ENCODE measurements around the gene WFIKKN2. TPM values are rescaled to one million over a fixed set of nuclear protein-coding genes. Genes with fewer than 3 reads are reported as not detected.

WFIKKN2 gene
- total RNA-seq, 1 donor from 2014 or later = not detected

GRCh38 chr17:50813583-50813982, 21.8 kb upstream of the WFIKKN2 start:
- ATAC-seq = no peak

DNA sequence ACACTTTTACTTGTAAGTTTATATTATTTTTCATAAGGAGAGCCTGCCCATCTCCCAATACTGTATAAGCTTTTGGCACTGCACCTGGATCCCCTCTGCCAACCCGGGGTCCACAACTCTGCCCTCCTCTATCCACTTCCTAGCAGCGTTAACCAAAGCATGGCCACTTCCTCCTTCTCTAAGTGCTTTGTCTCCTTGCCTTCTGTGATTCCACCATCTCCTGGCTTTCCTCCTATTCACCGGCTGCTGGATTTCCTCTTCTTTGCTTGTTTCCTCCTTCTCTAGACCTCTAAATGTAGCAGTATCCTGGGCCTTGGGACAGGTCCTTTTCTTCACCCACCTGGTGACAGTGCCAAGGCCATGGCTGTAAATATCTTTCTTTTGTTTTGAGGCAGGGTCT, 20.0 kb upstream of the WFIKKN2 start:
- ATAC-seq = no peak

GRCh38 chr17:50816271-50816670, 19.1 kb upstream of the WFIKKN2 start:
- ATAC-seq = no peak

DNA sequence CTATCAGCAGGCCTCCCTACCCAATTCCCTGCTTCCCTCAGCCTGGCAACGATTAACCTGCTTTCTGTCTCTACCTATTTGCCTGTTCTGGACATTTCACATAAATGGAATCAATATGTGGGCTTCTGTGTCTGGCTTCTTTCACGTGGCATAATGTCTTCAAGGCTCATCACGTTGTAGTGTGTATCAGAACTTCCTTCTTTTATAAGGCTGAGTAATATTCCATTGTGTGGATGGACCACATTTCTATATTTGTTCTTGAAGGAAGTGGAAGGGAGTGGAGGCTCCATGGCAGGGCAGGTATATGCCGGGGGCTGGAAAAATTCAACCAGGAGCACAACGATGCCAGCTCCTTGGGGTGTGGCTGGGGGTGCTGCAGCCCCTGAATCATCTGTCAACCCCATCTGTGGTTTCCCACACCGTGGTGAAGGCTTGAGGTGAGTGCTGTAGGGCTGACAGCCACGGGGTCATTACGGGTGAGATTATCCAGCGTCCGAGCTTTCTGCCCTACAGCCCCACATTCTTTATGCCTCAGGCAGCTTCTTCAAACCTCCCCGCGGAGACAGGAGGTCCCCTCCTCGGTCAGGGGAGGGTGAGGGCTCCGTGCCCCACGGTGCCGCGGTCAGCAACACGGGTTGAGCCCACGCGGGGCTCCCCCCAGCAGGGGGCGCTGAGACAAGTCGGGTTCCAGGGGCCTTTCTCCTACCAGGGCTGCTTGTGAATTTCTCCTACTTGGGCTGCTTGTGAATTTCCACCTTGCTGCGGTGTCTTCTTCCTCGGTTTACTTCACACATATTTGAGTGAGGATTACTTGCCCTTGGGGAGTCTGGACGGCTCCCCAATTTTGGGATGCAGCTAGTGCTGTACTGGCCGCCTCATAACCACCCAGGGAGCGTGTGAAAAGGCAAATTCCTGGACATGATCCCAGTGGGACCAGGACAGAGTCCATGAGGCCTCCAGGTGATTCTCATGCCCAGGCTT, 18.3 kb upstream of the WFIKKN2 start:
- peak; percentile 48 for ATAC-seq

GRCh38 chr17:50817838-50818237, 17.5 kb upstream of the WFIKKN2 start:
- peak; percentile 84 for ATAC-seq

- ATAC-seq = no peak
Measured at GRCh38 chr17:50818261-50818660, 17.1 kb upstream of the WFIKKN2 start.

DNA sequence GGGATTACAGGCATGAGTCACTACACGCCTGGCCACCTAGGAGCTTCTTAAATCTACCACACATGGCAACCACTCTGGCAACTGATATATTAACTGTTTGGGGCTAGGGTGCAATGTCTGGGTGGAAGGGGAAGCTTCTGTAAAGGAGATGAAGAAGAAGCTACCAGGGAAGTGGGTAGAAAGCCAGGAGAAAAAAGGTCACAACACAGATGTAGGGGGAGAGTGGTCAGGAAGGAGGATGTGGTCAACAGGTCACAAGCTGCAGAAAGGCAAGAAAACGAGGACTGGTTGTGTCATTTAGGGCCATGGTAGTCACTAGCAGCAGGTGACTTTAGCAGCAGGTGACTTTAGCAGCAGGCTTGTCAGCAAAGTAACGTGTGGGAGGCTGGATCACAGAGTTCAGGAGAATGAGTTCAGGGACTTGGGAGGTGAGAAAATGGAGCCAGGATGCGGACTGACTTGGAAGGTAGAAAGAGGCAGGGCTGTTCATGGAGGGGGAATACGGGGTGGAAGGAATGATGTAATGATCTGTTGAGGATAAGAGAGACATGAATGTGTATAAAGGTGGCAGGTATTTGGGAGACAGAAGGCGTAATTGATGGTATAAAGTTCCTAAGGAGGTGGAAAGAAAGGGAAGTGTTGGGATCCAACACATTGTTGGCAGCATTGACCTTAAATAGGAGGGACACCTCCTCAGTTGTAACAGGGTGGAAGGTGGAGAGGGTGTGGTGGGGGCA, 16.3 kb upstream of the WFIKKN2 start:
- ATAC-seq = no peak

DNA sequence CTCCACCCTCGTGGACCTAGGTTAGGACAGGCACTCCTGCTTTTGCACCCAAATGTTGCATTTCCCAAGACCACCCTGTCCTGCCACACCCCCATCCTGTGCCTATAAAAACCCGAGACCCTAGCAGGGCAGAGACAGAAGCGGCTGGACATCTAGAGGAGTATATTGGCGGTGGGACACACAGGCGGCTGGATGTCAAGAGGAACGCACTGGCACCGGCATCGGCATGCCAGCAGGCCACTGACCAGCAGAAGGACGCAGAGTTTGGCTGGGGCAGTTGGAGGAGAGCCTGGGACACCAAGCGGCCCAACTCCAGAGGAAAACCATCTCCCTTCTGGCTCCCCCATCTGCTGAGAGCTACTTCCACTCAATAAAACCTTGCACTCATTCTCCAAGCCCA, 14.7 kb upstream of the WFIKKN2 start:
- ATAC-seq = no peak

GRCh38 chr17:50822550-50822949, 12.8 kb upstream of the WFIKKN2 start:
- no peak for ATAC-seq

- ATAC-seq = no peak
Measured at GRCh38 chr17:50824429-50824828, 11.0 kb upstream of the WFIKKN2 start.

DNA sequence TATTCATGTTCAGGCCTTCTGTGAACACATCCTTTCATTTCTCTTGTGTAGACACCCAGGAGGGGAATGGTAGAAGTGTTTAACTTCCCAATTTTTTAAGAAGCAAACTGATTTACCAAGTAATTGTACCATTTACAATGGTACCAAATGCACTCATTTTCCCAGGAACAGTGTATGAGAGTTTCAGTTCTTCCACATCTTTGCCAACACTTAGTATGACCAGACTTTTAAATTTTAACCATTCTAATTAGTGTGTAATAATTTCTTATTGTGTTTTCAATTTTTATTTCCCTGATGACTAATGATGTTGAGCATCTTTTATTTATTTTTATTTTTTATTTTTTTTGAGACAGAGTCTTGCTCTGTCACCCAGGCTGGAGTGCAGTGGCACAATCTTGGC, 10.2 kb upstream of the WFIKKN2 start:
- ATAC-seq = no peak

GRCh38 chr17:50828508-50829170, 6.7 kb upstream of the WFIKKN2 start:
- ATAC-seq = no peak

DNA sequence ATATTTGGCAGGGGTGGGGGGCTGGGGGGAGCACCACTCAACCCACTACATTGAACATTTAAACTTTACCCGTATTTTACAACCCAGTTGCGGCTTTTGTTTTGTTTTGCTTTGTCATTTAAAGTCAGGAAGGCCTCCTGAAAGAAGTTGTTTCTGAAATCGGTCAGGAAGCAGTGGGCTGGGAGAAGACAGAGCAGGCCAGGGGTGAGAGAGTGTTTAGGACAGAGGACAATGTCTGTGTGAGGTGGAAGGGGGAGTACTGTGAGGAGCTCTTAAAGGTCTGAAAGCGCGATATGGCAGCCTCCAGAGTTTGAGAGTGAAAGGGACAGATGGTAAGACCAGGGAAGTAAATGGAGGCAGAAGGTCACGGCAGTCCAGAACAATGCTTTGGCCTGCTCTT, 6.1 kb upstream of the WFIKKN2 start:
- ATAC-seq = no peak

DNA sequence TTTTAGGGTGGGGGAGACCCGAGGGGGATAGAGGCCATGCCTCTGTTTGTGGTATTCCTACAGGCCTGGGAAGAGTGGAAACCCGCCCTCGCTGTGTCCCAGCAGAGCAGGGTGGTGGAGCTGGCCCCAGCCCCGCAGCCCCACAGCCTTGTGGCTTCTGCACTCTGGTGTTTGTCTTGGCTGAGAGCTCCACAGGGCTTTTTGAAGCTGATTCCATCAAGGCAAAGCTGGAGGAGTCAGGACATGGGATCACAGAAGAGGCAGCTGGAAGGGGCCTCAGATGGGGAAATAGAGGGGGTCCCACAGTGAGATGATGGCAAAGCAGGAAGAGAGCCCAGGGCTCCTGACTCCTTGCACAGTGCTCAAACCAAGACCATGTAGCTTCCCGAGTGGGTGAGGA, 5.0 kb upstream of the WFIKKN2 start:
- no peak for ATAC-seq

DNA sequence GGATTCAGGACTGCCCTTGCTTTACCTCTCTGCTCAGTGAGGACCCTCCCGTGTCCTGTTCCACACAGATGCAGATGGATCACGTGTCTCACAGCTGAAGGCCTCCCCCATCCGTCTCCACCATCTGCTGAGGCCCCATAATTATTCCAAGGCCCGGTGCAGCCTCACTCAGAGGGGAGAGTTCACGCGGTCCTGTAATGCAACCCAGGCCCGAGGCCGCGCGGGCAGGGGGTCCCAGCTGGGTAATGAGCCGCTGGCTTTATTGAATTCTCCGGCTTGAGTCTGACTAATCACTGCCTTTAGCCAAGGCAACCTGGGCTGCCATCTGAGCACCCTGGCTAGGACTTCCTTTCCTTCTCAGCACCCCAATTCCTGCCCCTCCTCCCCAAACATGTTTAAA, 4.4 kb upstream of the WFIKKN2 start:
- ATAC-seq = no peak

DNA sequence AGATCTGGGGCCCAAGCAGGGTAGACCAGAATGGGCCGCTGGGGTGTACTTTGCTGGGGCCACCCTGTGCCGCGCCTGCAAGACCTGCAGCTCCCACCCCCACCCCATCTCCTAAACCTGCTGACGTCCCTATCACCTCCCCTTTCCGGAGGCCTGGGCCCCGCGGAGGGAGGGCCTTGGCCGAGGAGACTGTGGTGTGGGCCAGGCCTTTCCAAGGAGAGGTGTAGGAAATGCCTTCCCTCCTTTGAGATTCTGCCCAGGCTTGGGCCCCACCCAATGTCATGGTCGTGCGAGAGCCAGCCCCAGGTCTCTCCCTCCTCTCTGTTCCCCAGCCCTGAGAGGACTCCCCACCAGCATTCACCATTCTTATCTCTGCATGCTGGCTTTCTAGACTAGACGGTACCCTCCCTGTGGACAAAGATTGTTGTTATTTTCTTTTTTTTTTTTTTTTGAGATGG, 3.9 kb upstream of the WFIKKN2 start:
- no peak for ATAC-seq

DNA sequence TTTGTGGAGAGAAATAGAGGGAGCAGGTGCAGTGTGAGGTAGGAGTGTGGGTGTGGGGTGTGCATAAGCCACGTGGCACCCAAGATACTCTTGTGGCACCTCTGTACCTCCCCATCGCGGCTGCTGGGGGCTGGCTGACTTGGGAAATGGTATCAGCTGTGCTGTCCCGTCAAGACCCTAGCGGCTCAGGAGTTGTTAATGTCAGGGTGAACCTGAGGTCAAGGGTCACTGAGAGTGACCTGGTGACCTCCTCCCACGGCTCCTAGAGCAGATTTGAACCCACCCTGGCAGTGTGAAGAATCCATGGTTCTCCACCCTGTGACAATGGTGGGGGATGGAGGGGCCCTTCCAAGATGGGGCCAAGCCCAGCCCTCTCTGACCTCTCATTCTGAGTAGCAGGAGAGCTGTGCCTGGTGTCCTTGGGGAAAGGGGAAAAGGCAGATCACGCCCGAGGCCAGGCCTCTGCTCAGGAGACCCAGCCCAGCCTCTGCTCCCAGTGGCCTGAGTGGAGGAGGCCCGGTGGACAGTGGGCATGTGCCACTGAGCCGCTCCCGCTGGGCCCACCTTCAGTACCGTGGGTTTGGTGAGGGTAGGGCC, 3.0 kb upstream of the WFIKKN2 start:
- ATAC-seq = no peak

- no peak for ATAC-seq
Measured at GRCh38 chr17:50832864-50833381, 2.5 kb upstream of the WFIKKN2 start.

GRCh38 chr17:50833510-50834428, 1.6 kb upstream of the WFIKKN2 start:
- no peak for ATAC-seq

GRCh38 chr17:50834429-50835300, 721 bp upstream of the WFIKKN2 start:
- ATAC-seq = no peak
